SU-DHL-6 (cell line): ENCODE measurements around the gene ZDHHC6.

Source experiments
- EZH2phosphoT487 ChIP-seq: fragments of 200-600 bp; sonication (generic), shearing (Covaris generic); conservative IDR thresholded peaks from 2 replicates; pipeline ENCODE4 v1.6.1; 2018; ENCODE audit warnings: mild to moderate bottlenecking, antibody characterized with exemption, low read length, moderate library complexity, mixed read lengths
- TF ChIP-seq, protein P1 (sequence below): fragments of 200-600 bp; sonication (generic); IDR thresholded peaks from one replicate; pipeline ENCODE4 v1.5.1; 2017; ENCODE audit warnings: antibody characterized with exemption, mild to moderate bottlenecking, low read length, moderate library complexity; ENCODE audit not compliant: insufficient read depth, poor library complexity, severe bottlenecking

DNA sequence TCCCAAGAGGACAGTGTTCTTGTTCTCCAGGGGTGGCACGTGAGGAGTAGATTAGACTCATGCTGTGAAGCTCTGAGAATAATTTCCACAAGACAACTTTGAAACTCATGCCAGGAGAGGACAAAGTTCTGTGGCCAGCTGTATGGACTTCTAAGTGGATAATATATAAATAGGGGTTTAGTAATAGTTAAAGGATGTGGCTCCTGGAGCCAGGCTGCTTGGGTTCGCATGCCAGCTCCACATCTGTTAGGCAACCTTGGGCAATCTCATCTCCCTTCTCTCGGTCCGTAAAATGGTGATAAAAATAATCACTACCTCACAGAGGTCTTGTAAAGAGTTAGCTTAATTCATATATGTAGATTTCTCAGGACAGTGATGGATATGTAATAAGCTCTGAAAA lies 37.0 kb downstream of the ZDHHC6 start:
- TF ChIP-seq, protein P1, sequence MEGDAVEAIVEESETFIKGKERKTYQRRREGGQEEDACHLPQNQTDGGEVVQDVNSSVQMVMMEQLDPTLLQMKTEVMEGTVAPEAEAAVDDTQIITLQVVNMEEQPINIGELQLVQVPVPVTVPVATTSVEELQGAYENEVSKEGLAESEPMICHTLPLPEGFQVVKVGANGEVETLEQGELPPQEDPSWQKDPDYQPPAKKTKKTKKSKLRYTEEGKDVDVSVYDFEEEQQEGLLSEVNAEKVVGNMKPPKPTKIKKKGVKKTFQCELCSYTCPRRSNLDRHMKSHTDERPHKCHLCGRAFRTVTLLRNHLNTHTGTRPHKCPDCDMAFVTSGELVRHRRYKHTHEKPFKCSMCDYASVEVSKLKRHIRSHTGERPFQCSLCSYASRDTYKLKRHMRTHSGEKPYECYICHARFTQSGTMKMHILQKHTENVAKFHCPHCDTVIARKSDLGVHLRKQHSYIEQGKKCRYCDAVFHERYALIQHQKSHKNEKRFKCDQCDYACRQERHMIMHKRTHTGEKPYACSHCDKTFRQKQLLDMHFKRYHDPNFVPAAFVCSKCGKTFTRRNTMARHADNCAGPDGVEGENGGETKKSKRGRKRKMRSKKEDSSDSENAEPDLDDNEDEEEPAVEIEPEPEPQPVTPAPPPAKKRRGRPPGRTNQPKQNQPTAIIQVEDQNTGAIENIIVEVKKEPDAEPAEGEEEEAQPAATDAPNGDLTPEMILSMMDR = no peak
- TF ChIP-seq EZH2phosphoT487 = no peak
